Right ventricle myocardium superior (tissue), 1 donor: Measurements from ENCODE around the gene BBIP1. TPM values are rescaled to one million over a fixed set of nuclear protein-coding genes. Genes with fewer than 3 reads are reported as not detected.
A peak's percentile ranks its signal among the peaks of the same experiment; 100 is the strongest.

Experiments
- ATAC-seq: fragments of 200-7000 bp; cut with Tn5 transposase; one replicate; pipeline ENCODE4 v1.9.1; 2020; ENCODE audit warnings: mild to moderate bottlenecking; ENCODE audit not compliant: poor library complexity
- DNase-seq: peaks from one replicate; pipeline ENCODE4 v3.0.0-alpha.2; 2020
- intact Hi-C: fragments of 100-400 bp; cut with DNase I; formaldehyde crosslinking; loops from one replicate; pipeline ENCODE4 v1.11.2; 2022
- total RNA-seq: library from RNA; stranded (reverse); fragmentation: NEBNext Ultra II Directional; extraction: Animal tissue kit (Norgen Biotek cat#: 25700); gene quantifications from one replicate; pipeline ENCODE4 v1.2.1, GENCODE V29; 2021
- donor health status: DM: no; HTN: yes; CAD: no; lungs with severe emphysema.

BBIP1 gene
- total RNA-seq, 1 donor from 2014 or later, result 16.0 TPM

- ATAC-seq (no peak), DNase-seq (no peak)
- intact Hi-C loops, result loop anchor here (10.0 kb wide), 1 partner anchor 302 kb away; no protein-coding TSS in a partner anchor
These were observed 21.8 kb downstream of the BBIP1 start for GRCh38 chr10:110897184-110897583.

GRCh38 chr10:110893559-110894179, 25.3 kb downstream of the BBIP1 start:
- intact Hi-C loops, result loop anchor here (5.0 to 10.0 kb wide), 2 partner anchors 146 to 299 kb away; no protein-coding TSS in a partner anchor
- DNase-seq, result no peak
- peak; percentile 85 for ATAC-seq

- intact Hi-C loops, result loop anchor here (5.0 to 10.0 kb wide), 2 partner anchors 145 to 298 kb away; no protein-coding TSS in a partner anchor
- peak; percentile 30 for ATAC-seq
These were observed 26.2 kb downstream of the BBIP1 start for GRCh38 chr10:110892602-110893288.

DNA sequence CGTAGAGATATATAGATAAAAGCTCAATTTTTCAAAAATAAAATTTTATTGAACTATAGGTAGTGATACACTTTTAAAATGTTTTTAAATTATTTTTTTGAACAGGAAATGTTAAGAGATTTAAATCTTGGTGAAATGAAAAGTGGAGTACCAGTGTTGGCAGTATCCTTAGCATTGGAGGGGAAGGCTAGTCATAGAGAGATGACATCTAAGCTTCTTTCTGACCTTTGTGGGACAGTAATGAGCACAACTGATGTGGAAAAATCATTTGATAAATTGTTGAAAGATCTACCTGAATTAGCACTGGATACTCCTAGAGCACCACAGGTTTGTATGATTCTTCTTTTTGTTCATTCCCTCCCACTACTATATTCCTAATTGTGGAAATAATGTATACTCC, 31.4 kb downstream of the BBIP1 start:
- intact Hi-C loops, result loop anchor here (5.0 kb wide), 1 partner anchor 70 kb away; no protein-coding TSS in a partner anchor
- no peak for ATAC-seq
- DNase-seq, result no peak

More at GRCh38 chr10:110892602-110893288, 26.2 kb downstream of the BBIP1 start:
- no peak for DNase-seq

DNA sequence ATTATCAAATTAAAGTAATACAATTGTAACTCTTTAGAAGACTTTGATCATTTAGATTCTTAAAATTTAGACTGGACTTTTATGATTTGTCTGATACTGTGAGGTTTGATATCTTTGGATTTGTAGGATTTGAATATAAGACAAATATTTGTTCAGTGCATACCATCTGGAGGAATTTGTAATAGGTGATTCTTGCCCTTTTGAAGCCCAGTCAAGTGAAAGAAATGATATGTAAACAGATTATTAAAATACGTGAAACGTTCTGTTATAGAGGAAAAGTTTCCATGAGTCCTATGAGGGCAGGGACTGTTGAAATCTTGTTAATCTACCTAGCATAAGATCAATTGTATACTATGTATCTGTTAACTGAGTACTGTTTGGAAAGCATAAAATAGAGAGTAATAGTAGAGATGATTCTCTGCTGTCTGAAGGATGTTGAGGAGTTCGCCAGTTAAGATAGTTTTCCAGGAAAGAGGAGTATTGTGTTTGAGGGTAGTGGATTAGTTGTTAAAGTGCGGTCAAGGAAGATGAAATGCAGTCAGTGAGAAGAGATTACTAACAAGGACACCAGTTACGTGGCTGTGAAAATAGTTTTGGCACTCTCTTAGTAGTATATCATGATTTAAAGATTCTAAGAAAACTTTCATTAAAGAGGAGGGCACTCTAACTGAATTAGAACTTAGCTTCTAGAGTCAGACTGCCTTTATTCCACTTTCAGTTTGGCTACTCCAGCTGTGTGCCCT, 32.9 kb downstream of the BBIP1 start:
- ATAC-seq (no peak), DNase-seq (no peak)
- intact Hi-C loops, result loop anchor here (5.0 kb wide), 1 partner anchor 69 kb away; no protein-coding TSS in a partner anchor

GRCh38 chr10:110883924-110884323, 35.1 kb downstream of the BBIP1 start:
- intact Hi-C loops, result loop anchor here (5.0 kb wide), 1 partner anchor 142 kb away; no protein-coding TSS in a partner anchor
- DNase-seq (no peak), ATAC-seq (no peak)

- intact Hi-C loops, result loop anchor here (5.0 kb wide), 1 partner anchor 140 kb away; no protein-coding TSS in a partner anchor
- no peak for DNase-seq
These were observed 37.1 kb downstream of the BBIP1 start for GRCh38 chr10:110881905-110882304.

DNA sequence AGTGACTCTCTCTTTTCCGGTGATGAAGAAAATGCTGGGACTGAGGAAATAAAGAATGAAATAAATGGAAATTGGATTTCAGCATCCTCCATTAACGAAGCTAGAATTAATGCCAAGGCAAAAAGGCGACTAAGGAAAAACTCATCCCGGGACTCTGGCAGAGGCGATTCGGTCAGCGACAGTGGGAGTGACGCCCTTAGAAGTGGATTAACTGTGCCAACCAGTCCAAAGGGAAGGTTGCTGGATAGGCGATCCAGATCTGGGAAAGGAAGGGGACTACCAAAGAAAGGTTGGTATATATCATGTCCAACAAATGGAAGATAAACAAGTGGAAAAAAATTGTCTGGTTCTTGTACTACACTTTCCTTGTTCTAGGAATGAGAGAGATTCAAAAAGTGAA, 37.7 kb downstream of the BBIP1 start:
- intact Hi-C loops, result loop anchor here (5.0 kb wide), 1 partner anchor 139 kb away; no protein-coding TSS in a partner anchor
- peak; percentile 80 for ATAC-seq
- DNase-seq, result no peak

More at GRCh38 chr10:110881905-110882304, 37.1 kb downstream of the BBIP1 start:
- ATAC-seq, result no peak

DNA sequence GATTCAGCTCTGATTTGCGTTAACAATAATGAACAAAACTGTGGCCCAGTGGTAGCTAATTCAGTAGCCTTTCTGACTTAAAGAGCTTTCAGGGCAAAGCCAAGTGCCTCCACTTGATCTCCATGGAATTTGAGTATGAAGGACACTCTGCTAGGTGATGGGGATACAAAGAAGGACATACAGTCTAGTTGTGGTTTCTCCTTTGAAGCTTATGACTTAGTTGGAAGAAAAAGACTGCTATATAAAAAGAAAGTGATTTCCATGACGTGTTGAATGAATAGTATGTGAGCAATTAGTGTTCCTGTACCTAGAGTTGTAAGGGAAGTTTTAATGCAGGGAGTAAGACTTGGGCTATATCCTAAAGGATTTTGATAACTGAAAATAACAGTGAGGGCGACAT, 39.0 kb downstream of the BBIP1 start:
- no peak for DNase-seq
- intact Hi-C loops, result loop anchor here (5.0 kb wide), 1 partner anchor 138 kb away; no protein-coding TSS in a partner anchor
- ATAC-seq, result peak; percentile 82

DNA sequence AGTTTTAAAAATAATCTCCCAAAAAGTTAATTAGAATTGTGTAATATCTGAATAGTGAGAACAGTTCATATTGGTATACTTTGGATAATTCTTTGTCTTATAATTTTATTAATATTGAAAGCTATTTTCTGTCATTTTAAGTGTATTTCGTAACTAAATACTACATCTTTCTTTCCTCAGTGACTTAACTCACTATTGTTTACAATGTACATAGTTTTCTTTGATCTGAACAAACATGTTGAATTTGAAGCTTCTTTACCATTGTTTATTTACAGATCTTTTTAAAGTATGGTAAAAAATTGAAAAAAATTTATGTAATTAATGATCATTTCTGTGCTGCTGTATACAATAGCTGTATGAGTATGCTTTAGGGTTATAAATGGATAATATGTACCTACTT, 42.2 kb downstream of the BBIP1 start:
- ATAC-seq, result no peak
- intact Hi-C loops, result no loop called here
- DNase-seq, result no peak

DNA sequence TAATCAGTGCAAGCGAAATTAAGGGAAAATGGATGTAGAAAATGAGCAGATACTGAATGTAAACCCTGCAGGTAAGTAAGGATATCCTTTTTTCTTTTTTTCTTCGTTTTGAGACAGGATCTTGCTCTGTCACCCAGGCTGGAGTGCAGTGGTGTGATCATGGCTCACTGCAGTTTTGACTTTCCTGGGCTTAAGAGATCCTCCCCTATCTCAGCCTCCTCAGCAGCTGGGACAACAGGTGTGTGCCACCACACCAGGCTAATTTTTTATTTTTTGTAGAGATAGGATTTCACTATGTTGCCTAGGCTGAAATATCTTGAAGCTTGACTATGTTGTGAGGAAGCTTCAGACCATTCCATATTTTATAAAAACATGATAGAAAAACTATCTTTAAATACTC, 43.0 kb downstream of the BBIP1 start:
- no peak for DNase-seq
- intact Hi-C loops, result no loop called here
- ATAC-seq, result no peak

DNA sequence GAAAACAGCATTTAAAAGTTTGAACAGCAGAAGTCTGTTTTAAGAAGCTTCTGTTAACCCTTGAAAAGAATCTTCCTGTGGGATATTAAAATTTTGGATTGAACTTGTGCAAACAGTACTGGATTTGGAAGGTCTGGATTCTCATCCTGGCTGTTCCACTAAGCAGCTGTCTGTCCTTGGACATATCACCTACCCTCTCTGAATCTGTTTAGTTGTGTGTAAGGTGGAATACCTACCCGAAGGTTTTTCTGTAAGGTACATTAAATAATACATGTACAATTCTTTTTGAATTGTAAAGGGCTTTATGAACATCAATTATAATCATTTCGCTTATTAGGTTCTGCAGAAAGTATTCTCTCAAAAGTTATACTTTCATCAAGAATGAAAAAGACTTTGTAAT, 45.0 kb downstream of the BBIP1 start:
- DNase-seq (no peak), ATAC-seq (no peak)
- intact Hi-C loops, result no loop called here

DNA sequence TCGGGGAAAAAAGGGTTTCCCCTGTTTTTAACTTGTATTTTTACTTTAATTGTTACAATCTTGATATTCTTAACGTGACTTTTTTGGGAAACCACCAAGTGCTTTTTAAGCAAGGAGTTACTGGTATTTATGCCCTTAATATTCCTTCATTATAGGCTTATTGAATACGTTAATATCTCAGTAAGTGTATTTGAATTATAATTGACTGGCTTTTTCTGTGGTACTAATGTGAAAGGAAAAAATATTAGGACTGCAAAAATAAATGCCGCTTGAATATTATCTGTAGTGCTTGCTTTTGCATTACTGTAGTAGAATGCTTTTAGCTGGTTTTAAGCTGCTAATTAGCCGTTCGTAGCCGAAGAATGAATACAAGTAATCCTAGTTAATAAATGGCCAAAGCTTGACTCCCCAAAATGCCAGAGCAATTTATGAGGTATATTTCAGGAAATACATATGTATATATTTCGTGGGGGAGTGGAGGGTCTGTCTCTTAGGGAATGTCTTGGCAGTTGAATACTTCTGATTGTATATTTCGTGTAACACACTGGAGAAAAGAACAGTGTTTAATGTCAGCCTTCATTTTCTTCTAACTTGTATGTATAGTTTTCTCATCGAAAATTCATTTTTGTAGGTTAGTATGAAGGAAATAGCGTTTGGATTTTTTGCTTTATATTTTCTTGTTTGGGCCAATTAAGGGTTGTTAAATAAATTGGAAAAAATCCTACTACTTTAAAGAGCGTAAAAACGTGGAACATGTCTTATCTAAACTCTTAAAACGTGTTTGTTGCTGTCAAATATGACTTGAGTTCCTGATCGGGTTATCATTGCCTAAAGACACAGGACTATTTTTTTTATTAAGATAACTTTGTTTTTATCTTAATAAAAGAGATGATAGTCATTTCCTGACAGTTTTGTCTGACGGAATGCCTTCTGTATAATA, 45.7 kb downstream of the BBIP1 start:
- no peak for DNase-seq
- ATAC-seq, result no peak
- intact Hi-C loops, result no loop called here

- intact Hi-C loops, result no loop called here
- peak; percentile 83 for DNase-seq
- ATAC-seq, result peak; percentile 74
These were observed 46.6 kb downstream of the BBIP1 start for GRCh38 chr10:110872145-110872983.

GRCh38 chr10:110871298-110872084, 47.5 kb downstream of the BBIP1 start, which contains the start of gene PDCD4:
Gene PDCD4, plus strand, starts transcription at chr10:110871928. Its CDS starts 4,100 bp downstream, at chr10:110876028.
- peak; percentile 100 for DNase-seq
- peak; percentile 96 for ATAC-seq
- intact Hi-C loops, result no loop called here

DNA sequence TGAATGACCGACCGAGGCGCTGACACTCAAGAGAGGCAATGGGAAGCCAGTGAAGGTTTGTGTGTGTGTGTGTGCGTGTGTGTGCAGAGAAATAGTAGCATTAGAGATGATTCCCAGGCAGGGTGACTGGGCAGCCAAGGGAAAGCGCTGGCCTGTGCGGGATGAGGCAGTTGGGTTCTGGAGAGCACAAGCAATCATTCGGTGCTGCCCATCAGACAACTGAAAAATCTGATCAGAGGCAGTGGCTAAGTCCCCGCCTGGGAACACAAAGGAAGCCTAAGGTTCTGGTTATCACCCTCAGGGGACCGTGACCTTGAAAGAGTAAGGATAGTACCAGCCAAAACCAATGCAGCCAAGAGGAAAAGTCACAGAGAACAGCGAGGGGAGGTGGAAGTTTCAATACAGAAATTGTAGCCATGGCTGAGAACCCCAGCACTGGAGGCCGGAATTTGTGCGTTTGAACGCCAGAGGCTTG, 48.1 kb downstream of the BBIP1 start:
- intact Hi-C loops, result no loop called here
- no peak for ATAC-seq
- peak; percentile 46 for DNase-seq
